IPS-18a (cell line): Measurements from ENCODE around the gene ZNF507.
"Not testable (repeated sequence)": the region's sequence is repeated elsewhere in the genome, so short reads cannot be mapped to it uniquely, and the experiment has no call there.

Experiments
- H3K27ac ChIP-seq: one replicate; pipeline ENCODE4 v1.5.1; 2013; ENCODE audit warnings: low read length
- H3K27me3 ChIP-seq: one replicate; pipeline ENCODE4 v1.6.1; 2013; ENCODE audit warnings: mild to moderate bottlenecking, low read length; ENCODE audit not compliant: control insufficient read depth, insufficient read depth
- H3K36me3 ChIP-seq: one replicate; pipeline ENCODE4 v1.6.1; 2013; ENCODE audit warnings: low read depth, low read length; ENCODE audit not compliant: control insufficient read depth
- H3K4me1 ChIP-seq: one replicate; pipeline ENCODE4 v1.6.1; 2013; ENCODE audit warnings: low read depth, low read length; ENCODE audit not compliant: control insufficient read depth
- H3K4me3 ChIP-seq: one replicate; pipeline ENCODE4 v1.5.1; 2013; ENCODE audit warnings: low read length
- H3K9ac ChIP-seq: one replicate; pipeline ENCODE4 v1.6.1; 2013; ENCODE audit warnings: mild to moderate bottlenecking, low read length, moderate library complexity
- H3K9me3 ChIP-seq: one replicate; pipeline ENCODE4 v1.6.1; 2013; ENCODE audit warnings: low read depth, low read length; ENCODE audit not compliant: control insufficient read depth

The ZNF507 gene

GRCh38 chr19:32374362-32374761 lies 29.0 kb downstream of the ZNF507 start:
- H3K27ac ChIP-seq, H3K9me3 ChIP-seq, H3K4me1 ChIP-seq, H3K9ac ChIP-seq, H3K4me3 ChIP-seq, H3K27me3 ChIP-seq: not testable (repeated sequence)
- peaks cover 33% of the 10 kb centered on the region for H3K36me3 ChIP-seq

- not testable (repeated sequence) for H3K4me1 ChIP-seq, H3K27ac ChIP-seq
- H3K36me3 ChIP-seq = peaks cover 42% of the 10 kb centered on the region
Observed at GRCh38 chr19:32377088-32377487, 31.7 kb downstream of the ZNF507 start.

GRCh38 chr19:32380269-32380668 lies 34.9 kb downstream of the ZNF507 start:
- Histone ChIP-seq H3K27ac (no peak overlapping the region), H3K36me3 (peaks cover 43% of the 10 kb centered on the region)

More at GRCh38 chr19:32377088-32377487, 31.7 kb downstream of the ZNF507 start:
- H3K27me3 ChIP-seq, H3K4me3 ChIP-seq, H3K9ac ChIP-seq, H3K9me3 ChIP-seq: not testable (repeated sequence)

GRCh38 chr19:32387701-32388392 lies 42.4 kb downstream of the ZNF507 start:
- Histone ChIP-seq H3K27me3 (no peaks in the 10 kb centered on the region), H3K4me1 (no peaks in the 10 kb centered on the region), H3K9me3 (no peaks in the 10 kb centered on the region), H3K4me3 (no peak overlapping the region), H3K27ac (no peak overlapping the region), H3K36me3 (peaks cover 10% of the 10 kb centered on the region), H3K9ac (no peak overlapping the region)

More at GRCh38 chr19:32380269-32380668, 34.9 kb downstream of the ZNF507 start:
- H3K27me3 ChIP-seq = no peaks in the 10 kb centered on the region
- no peaks in the 10 kb centered on the region for H3K4me1 ChIP-seq
- H3K9me3 ChIP-seq = no peaks in the 10 kb centered on the region
- H3K9ac ChIP-seq = no peak overlapping the region
- no peak overlapping the region for H3K4me3 ChIP-seq

GRCh38 chr19:32388393-32388855 lies 43.0 kb downstream of the ZNF507 start:
- H3K9ac ChIP-seq = no peak overlapping the region
- H3K27ac ChIP-seq = no peak overlapping the region
- H3K9me3 ChIP-seq = no peaks in the 10 kb centered on the region
- H3K27me3 ChIP-seq = no peaks in the 10 kb centered on the region
- no peaks in the 10 kb centered on the region for H3K4me1 ChIP-seq
- peaks cover 5% of the 10 kb centered on the region for H3K36me3 ChIP-seq
- no peak overlapping the region for H3K4me3 ChIP-seq

GRCh38 chr19:32392901-32393300 lies 47.5 kb downstream of the ZNF507 start:
- H3K27ac ChIP-seq = no peak overlapping the region
- no peaks in the 10 kb centered on the region for H3K36me3 ChIP-seq
- no peak overlapping the region for H3K4me3 ChIP-seq
- H3K9me3 ChIP-seq = no peaks in the 10 kb centered on the region
- H3K9ac ChIP-seq = no peak overlapping the region
- no peaks in the 10 kb centered on the region for H3K27me3 ChIP-seq
- H3K4me1 ChIP-seq = no peaks in the 10 kb centered on the region

- H3K4me1 ChIP-seq = no peaks in the 10 kb centered on the region
- H3K4me3 ChIP-seq = no peak overlapping the region
- H3K9me3 ChIP-seq = no peaks in the 10 kb centered on the region
- no peak overlapping the region for H3K9ac ChIP-seq
- no peaks in the 10 kb centered on the region for H3K27me3 ChIP-seq
- H3K27ac ChIP-seq = no peak overlapping the region
- H3K36me3 ChIP-seq = no peaks in the 10 kb centered on the region
Observed at GRCh38 chr19:32396046-32396652, 50.7 kb downstream of the ZNF507 start.

- no peak overlapping the region for H3K9ac ChIP-seq
- H3K27ac ChIP-seq = no peak overlapping the region
- no peaks in the 10 kb centered on the region for H3K36me3 ChIP-seq
- H3K4me1 ChIP-seq = no peaks in the 10 kb centered on the region
- no peaks in the 10 kb centered on the region for H3K27me3 ChIP-seq
- H3K4me3 ChIP-seq = no peak overlapping the region
- no peaks in the 10 kb centered on the region for H3K9me3 ChIP-seq
Observed at GRCh38 chr19:32397671-32398101, 52.3 kb downstream of the ZNF507 start.

- no peak overlapping the region for H3K4me3 ChIP-seq
- H3K27ac ChIP-seq = no peak overlapping the region
- no peak overlapping the region for H3K9ac ChIP-seq
- no peaks in the 10 kb centered on the region for H3K36me3 ChIP-seq
- H3K27me3 ChIP-seq = no peaks in the 10 kb centered on the region
- no peaks in the 10 kb centered on the region for H3K9me3 ChIP-seq
- H3K4me1 ChIP-seq = peaks cover 15% of the 10 kb centered on the region
Observed at GRCh38 chr19:32401992-32402391, 56.6 kb downstream of the ZNF507 start.

GRCh38 chr19:32403291-32403995 lies 58.0 kb downstream of the ZNF507 start:
- H3K27me3 ChIP-seq = no peaks in the 10 kb centered on the region
- H3K27ac ChIP-seq = peak overlapping the region; percentile 42
- H3K9ac ChIP-seq = peak overlapping the region; percentile 91
- peaks cover 16% of the 10 kb centered on the region for H3K4me1 ChIP-seq
- peak overlapping the region; percentile 82 for H3K4me3 ChIP-seq
- H3K36me3 ChIP-seq = peaks cover 4% of the 10 kb centered on the region
- no peaks in the 10 kb centered on the region for H3K9me3 ChIP-seq

GRCh38 chr19:32404213-32404932 lies 59.0 kb downstream of the ZNF507 start:
- Histone ChIP-seq H3K27ac (peak overlapping the region; percentile 79), H3K9me3 (no peaks in the 10 kb centered on the region), H3K36me3 (peaks cover 14% of the 10 kb centered on the region), H3K4me1 (peaks cover 16% of the 10 kb centered on the region), H3K9ac (peak overlapping the region; percentile 91), H3K27me3 (no peaks in the 10 kb centered on the region), H3K4me3 (peak overlapping the region; percentile 82)
